Upper lobe of left lung (tissue), 4 donors: ENCODE results near the gene ABCC4.

Source experiments
- POLR2A ChIP-seq, 4 donors: fragments of 450-650 bp; IDR thresholded peaks; one replicate each; pipeline ENCODE4 v1.5.1; 2016 to 2017; ENCODE audit warnings: antibody characterized with exemption in 4 of 4, mild to moderate bottlenecking in 2 of 4
- POLR2AphosphoS5 ChIP-seq, 2 donors: sonication (generic); formaldehyde crosslinking; IDR thresholded peaks; one replicate each; pipeline ENCODE4 v1.5.1; 2017; ENCODE audit warnings: antibody characterized with exemption in 2 of 2
- TF ChIP-seq, protein P1 (sequence below), 6 experiments: fragments of 450-650 bp in 4 of 6; fragments of 200-600 bp in 2 of 6; sonication (generic) in 2 of 6; IDR thresholded peaks; one replicate each; pipeline ENCODE4 v1.5.1; 2016 to 2019; ENCODE audit warnings: antibody characterized with exemption in 6 of 6

DNA sequence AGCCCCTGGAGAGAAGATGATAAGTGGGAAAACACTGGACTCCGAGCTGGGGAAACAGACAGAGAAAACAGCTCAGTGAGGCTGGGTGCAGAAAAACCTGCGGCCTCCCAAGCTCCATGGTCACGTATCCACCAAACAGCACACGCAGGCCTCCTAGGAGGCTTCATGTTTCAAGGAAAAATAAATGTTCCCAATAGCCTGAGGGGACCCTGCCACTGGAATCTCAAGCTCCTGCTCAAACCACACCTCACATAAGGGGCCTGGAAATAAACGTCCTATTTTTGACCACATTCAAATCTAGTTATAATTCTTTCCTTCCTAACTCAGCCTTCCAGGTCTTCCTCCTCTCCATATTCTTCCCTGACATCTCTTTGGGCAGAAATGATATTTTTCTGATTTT is 225.7 kb downstream of the ABCC4 start:
- no peak for TF ChIP-seq POLR2A (IDR thresholded peaks at IDR 0.05)
- TF ChIP-seq, protein P1, sequence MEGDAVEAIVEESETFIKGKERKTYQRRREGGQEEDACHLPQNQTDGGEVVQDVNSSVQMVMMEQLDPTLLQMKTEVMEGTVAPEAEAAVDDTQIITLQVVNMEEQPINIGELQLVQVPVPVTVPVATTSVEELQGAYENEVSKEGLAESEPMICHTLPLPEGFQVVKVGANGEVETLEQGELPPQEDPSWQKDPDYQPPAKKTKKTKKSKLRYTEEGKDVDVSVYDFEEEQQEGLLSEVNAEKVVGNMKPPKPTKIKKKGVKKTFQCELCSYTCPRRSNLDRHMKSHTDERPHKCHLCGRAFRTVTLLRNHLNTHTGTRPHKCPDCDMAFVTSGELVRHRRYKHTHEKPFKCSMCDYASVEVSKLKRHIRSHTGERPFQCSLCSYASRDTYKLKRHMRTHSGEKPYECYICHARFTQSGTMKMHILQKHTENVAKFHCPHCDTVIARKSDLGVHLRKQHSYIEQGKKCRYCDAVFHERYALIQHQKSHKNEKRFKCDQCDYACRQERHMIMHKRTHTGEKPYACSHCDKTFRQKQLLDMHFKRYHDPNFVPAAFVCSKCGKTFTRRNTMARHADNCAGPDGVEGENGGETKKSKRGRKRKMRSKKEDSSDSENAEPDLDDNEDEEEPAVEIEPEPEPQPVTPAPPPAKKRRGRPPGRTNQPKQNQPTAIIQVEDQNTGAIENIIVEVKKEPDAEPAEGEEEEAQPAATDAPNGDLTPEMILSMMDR (IDR thresholded peaks at IDR 0.05) = no peak
- no peak for TF ChIP-seq POLR2AphosphoS5 (IDR thresholded peaks at IDR 0.05)
